OCI-LY1 (cell line): ENCODE results near the gene NAV1.

ENCODE experiments used
- H2AFZ ChIP-seq: fragments of 200-600 bp; sonication (generic), shearing (Covaris generic); 2 replicates; pipeline ENCODE4 v1.6.0; 2014; ENCODE audit warnings: antibody characterized with exemption, mild to moderate bottlenecking, low read length
- H3F3A ChIP-seq: fragments of 200-600 bp; sonication (generic), shearing (Covaris generic); 2 replicates; pipeline ENCODE4 v1.6.0; 2014; ENCODE audit warnings: mild to moderate bottlenecking, antibody characterized with exemption, low read length, moderate library complexity; ENCODE audit not compliant: insufficient read depth
- H3K27ac ChIP-seq: fragments of 200-600 bp; sonication (generic); 2 replicates; pipeline ENCODE4 v1.5.1; 2014; ENCODE audit warnings: low read length, mixed run types, mild to moderate bottlenecking, low read depth; ENCODE audit not compliant: poor library complexity, severe bottlenecking
- H3K27me3 ChIP-seq: fragments of 200-600 bp; sonication (generic); 2 replicates; pipeline ENCODE4 v1.6.0; 2014; ENCODE audit warnings: antibody characterized with exemption, mild to moderate bottlenecking, low read length, moderate library complexity; ENCODE audit not compliant: insufficient read depth
- H3K36me3 ChIP-seq: fragments of 200-600 bp; sonication (generic); 2 replicates; pipeline ENCODE4 v1.6.1; 2014; ENCODE audit warnings: mild to moderate bottlenecking, antibody characterized with exemption, low read length, moderate library complexity, mixed read lengths; ENCODE audit not compliant: insufficient read depth
- H3K4me1 ChIP-seq: fragments of 200-600 bp; sonication (generic); 2 replicates; pipeline ENCODE4 v1.5.1; 2014; ENCODE audit warnings: mild to moderate bottlenecking, low read length, moderate library complexity; ENCODE audit not compliant: insufficient read depth, severe bottlenecking
- H3K4me2 ChIP-seq: fragments of 200-600 bp; sonication (generic), shearing (Covaris generic); 2 replicates; pipeline ENCODE4 v1.6.1; 2014; ENCODE audit warnings: low read length
- H3K4me3 ChIP-seq: fragments of 200-600 bp; sonication (generic); 2 replicates; pipeline ENCODE4 v1.5.1; 2014; ENCODE audit warnings: low read length, low read depth, mild to moderate bottlenecking, mixed read lengths; ENCODE audit not compliant: poor library complexity, severe bottlenecking
- H3K79me2 ChIP-seq: fragments of 200-600 bp; shearing (Covaris generic); 2 replicates; pipeline ENCODE4 v1.6.1; 2016; ENCODE audit warnings: mixed run types, low read length, mixed read lengths; ENCODE audit not compliant: insufficient read depth
- H3K9ac ChIP-seq: fragments of 200-600 bp; sonication (generic), shearing (Covaris generic); 2 replicates; pipeline ENCODE4 v1.6.1; 2014; ENCODE audit warnings: mild to moderate bottlenecking, low read length, mixed read lengths
- H3K9me2 ChIP-seq: fragments of 200-600 bp; sonication (generic), shearing (Covaris generic); 2 replicates; pipeline ENCODE4 v1.6.1; 2014; ENCODE audit warnings: low read depth, mild to moderate bottlenecking, low read length, mixed read lengths
- H3K9me3 ChIP-seq: fragments of 200-600 bp; shearing (Covaris generic); 2 replicates; pipeline ENCODE4 v1.6.1; 2014; ENCODE audit warnings: low read length, mixed read lengths
- H4K20me1 ChIP-seq: fragments of 200-600 bp; sonication (generic), shearing (Covaris generic); 2 replicates; pipeline ENCODE4 v1.6.0; 2016; ENCODE audit warnings: mild to moderate bottlenecking, low read length; ENCODE audit not compliant: insufficient read depth
- CTCF ChIP-seq: fragments of 200-600 bp; sonication (generic), shearing (Covaris generic); IDR thresholded peaks from 2 replicates; pipeline ENCODE4 v1.5.1; 2017; ENCODE audit warnings: mild to moderate bottlenecking, antibody characterized with exemption, low read length, moderate library complexity, mixed read lengths
- EZH2 ChIP-seq: fragments of 200-600 bp; sonication (generic), shearing (Covaris generic); IDR thresholded peaks from 2 replicates; pipeline ENCODE4 v1.8.0; 2017; ENCODE audit warnings: borderline replicate concordance, mixed run types, mild to moderate bottlenecking, antibody characterized with exemption, low read length, moderate library complexity, mixed read lengths

The NAV1 gene

GRCh38 chr1:201582705-201583442, 43.9 kb downstream of the NAV1 start:
- no peaks in the 10 kb centered on the region for H3K4me1 ChIP-seq
- H3K27ac ChIP-seq = no peak overlapping the region
- no peak for TF ChIP-seq CTCF
- no peak for TF ChIP-seq EZH2
- H4K20me1 ChIP-seq = no peaks in the 10 kb centered on the region
- no peaks in the 10 kb centered on the region for H3F3A ChIP-seq
- no peak overlapping the region for H3K9ac ChIP-seq
- H3K27me3 ChIP-seq = no peaks in the 10 kb centered on the region
- H3K4me3 ChIP-seq = no peak overlapping the region
- no peak overlapping the region for H3K4me2 ChIP-seq
- no peaks in the 10 kb centered on the region for H3K9me2 ChIP-seq
- no peaks in the 10 kb centered on the region for H3K79me2 ChIP-seq
- H3K36me3 ChIP-seq = no peaks in the 10 kb centered on the region
- H2AFZ ChIP-seq = no peak overlapping the region
- no peaks in the 10 kb centered on the region for H3K9me3 ChIP-seq

GRCh38 chr1:201583663-201584062, 44.7 kb downstream of the NAV1 start:
- Histone ChIP-seq H3F3A (no peaks in the 10 kb centered on the region), H3K27ac (no peak overlapping the region), H3K4me2 (no peak overlapping the region)

GRCh38 chr1:201584471-201585092, 45.7 kb downstream of the NAV1 start:
- no peak overlapping the region for H2AFZ ChIP-seq
- no peak overlapping the region for H3K4me2 ChIP-seq
- H3K4me3 ChIP-seq = no peak overlapping the region
- no peaks in the 10 kb centered on the region for H3K79me2 ChIP-seq
- no peak for TF ChIP-seq EZH2
- TF ChIP-seq CTCF = no peak
- H3K36me3 ChIP-seq = no peaks in the 10 kb centered on the region
- no peaks in the 10 kb centered on the region for H3K4me1 ChIP-seq
- H3F3A ChIP-seq = no peaks in the 10 kb centered on the region
- no peaks in the 10 kb centered on the region for H3K9me3 ChIP-seq
- H3K27me3 ChIP-seq = no peaks in the 10 kb centered on the region
- no peaks in the 10 kb centered on the region for H4K20me1 ChIP-seq
- no peaks in the 10 kb centered on the region for H3K9me2 ChIP-seq
- no peak overlapping the region for H3K27ac ChIP-seq
- no peak overlapping the region for H3K9ac ChIP-seq

More at GRCh38 chr1:201583663-201584062, 44.7 kb downstream of the NAV1 start:
- Histone ChIP-seq H3K9me3 (no peaks in the 10 kb centered on the region), H3K9ac (no peak overlapping the region), H3K9me2 (no peaks in the 10 kb centered on the region), H3K4me1 (no peaks in the 10 kb centered on the region), H3K36me3 (no peaks in the 10 kb centered on the region), H3K4me3 (no peak overlapping the region), H4K20me1 (no peaks in the 10 kb centered on the region), H2AFZ (no peak overlapping the region), H3K27me3 (no peaks in the 10 kb centered on the region), H3K79me2 (no peaks in the 10 kb centered on the region)
- TF ChIP-seq CTCF (no peak), EZH2 (no peak)
